Measurements from ENCODE around the gene CDCA4.

Gene CDCA4

DNA sequence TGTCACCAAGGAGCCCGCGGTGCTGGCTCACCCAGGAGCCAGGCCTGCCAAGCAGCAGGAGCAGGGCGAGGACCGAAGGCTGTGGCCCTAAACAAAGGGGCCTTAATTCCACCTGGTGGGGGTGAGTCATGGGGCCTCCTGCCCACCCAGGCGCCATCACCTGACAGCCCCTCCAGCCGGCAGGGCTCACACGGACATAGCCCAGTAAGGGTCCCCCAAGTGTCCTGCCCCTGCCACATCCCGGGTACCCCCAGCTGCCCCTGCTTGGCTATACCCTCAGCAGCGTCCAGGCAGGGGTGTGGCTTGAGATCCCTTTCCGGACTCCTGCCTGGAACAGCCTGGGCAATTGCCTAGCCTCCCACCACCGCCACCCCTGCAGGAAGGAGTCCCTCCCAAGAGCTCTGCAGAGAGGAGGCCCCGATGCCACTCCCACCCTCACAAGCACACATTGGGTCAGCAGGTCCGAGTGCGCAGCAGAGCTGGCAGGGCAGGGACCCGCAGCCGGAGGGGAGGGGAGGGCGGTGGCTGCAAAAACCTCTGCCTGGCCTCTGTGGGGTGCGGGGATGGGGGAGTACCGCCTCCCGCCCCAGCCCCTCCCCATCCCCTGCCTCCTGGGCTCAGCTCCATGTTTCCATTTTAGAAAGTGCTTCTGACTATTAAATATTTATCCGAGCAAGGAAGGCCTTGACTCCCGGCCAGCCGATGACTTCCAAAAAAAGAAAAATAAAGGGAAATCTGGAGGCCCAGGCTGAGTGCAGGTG is 47.3 kb downstream of the CDCA4 start:
- DNase-seq, result no peak

DNA sequence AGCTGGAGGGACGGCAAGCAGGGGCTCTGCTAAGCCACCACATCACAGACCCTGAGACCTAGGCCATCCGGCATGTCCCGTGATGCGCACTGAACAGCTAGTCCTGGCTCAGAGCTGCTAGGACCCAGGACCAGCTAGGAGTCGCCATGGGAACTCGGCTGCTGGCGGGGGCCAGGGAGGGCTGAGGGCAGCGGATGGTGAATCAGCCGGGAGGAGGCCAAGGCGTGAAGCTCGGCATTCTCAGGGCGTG is 47.8 kb downstream of the CDCA4 start:
- no peak for DNase-seq

- DNase-seq, result no peak
Observed at GRCh38 chr14:104972301-104973134, 48.4 kb downstream of the CDCA4 start.

DNA sequence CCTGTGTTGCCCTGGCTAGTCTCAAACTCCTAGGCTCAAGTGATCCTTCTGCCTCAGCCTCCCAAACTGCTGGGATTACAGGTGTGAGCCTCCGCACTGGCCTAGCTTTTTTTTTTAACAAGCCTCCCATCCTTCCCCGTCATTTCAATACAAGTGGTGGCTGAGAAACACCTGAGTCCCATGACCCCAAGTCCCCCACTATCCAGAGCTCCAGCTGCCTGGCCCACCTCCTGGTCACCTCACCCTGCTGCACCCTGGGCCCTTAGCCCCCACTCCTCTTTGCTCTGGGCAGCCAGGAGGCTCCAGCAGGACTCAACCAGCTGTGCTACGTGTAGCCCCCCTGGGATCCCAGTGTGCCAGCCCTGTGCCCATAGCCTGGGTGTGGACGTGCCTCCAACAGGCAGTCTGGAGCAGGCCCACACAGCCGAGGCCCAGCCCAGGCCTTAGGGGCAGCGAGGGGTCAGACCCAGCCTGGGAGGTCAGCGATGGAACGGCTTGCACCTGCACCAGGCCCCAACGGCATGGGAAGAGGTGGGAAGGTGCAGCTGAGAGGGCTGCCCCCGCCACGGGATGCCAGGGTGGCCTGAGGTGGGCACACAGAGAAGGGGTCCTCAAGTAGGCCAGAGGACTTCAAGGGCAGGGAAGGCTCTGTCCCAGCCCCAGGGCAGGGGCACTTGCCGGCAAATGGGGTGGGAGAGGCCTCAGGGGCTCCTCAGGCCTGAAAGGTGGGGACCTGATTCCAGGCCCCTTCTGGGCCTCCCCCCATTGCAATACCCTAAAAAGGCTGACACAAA is 49.2 kb downstream of the CDCA4 start:
- DNase-seq, result no peak

GRCh38 chr14:104970231-104971068 is 50.4 kb downstream of the CDCA4 start:
- no peak for DNase-seq

DNA sequence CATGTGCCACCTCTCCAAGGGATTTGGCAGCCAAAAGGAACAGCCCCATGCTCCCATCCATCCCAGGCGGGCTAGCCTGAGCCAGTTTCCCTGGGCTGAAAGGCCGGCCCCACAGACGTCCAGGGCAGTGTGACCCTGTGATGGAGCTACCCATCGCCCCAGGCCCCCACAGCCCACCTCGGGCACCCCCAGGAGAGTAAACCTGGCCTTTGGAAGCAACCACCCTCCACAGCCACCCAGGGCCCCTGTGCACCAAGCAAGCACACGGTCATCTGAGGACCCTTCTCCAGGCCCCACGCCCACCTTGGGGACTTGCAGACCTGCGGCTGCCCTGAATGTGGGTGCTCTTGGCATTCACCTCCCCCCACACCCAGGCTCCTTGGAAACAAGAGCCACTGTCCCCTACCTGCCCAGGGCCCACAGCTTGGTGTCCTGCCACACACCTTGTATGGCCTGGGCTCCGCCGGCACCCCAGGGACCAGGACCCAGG is 51.1 kb downstream of the CDCA4 start:
- DNase-seq, result no peak

- no peak for DNase-seq
Observed at GRCh38 chr14:104968541-104969401, 52.1 kb downstream of the CDCA4 start.

GRCh38 chr14:104968153-104968527 is 52.7 kb downstream of the CDCA4 start:
- DNase-seq, result no peak

DNA sequence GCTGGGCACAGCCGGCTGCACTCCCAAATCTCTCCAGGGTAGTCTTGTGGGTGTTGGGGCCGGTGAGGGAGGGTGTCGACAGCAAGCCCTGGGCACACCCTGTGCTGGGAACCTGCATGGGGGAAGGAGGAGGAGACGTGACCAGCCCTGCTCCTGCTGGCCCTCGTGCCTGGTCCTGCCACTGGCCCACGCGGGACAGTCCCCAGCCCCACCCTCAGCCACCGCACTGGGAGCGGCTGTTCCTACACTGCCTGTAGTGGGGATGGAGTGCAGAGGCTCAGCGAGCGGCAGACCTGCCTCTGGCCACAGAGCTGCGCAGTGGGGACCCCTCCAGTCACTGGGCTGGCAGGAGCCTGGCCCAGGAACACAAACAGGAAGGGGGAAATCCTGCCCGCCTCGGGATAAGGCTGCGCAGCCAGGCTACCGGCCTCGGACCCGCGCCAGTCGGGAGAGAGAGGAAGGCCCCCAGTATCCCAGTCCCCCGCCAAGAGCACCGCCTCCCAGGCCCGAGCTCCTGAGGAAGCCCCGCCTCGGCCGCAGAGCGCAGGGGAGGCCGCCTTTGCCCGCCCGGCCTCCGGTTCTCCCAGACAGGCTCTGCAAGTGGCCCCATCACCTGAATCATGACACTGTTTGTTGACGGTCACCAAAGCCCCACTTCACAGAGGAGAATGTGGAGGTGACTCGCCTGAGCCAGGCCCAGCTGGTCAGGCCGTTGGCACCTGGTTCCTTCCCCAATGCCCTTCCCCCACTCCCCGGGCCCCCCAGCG is 53.3 kb downstream of the CDCA4 start:
- no peak for DNase-seq

GRCh38 chr14:104966981-104967385 is 53.9 kb downstream of the CDCA4 start:
- DNase-seq, result no peak

DNA sequence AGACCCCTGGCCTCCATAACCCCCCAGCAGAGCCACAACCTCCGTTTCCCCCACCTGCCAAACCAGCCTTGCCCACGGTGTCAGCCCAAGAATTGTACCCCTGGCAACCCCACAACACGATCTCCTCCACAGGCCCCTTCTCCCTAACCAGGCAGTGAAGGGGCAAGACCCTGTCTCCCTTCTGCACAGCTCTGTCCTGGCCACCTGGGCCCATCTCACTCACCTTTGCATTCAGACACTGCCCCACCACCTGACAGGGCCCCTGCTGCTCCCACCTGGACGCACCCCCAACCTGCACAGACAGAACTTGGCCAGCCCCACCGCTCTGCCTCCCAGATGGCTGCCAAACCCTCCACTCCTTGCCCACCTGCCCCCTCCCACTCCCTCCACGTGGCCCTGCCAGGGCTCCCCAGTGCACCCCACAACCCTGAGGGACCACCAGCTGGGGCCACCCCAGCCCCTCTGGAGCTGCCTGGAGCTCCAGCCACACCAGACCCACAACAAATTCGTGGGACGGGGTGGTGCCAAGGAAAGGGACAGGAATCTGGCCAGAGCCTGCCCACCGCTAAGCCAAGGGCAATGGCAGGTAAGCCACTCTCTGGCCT is 54.5 kb downstream of the CDCA4 start:
- DNase-seq, result no peak

- DNase-seq, result no peak
Observed at GRCh38 chr14:104965561-104966231, 55.2 kb downstream of the CDCA4 start.

GRCh38 chr14:104964546-104964945 is 56.3 kb downstream of the CDCA4 start:
- no peak for DNase-seq

All from CD4-positive, alpha-beta T cell treated with Interferon gamma for 1 hour (primary cell).